ENCODE data around the gene CRIM1.

Gene CRIM1

GRCh38 chr2:36383726-36384125 lies 28.1 kb downstream of the CRIM1 start:
- no peak for DNase-seq (ENCODE audit: low spot score)
- ChIA-PET POLR2A (ENCODE audit: low non-redundant PET) (no interaction called here), CTCF (interaction anchor here (1.6 kb wide), 1 partner anchor 76 kb away, joined by 3 read pairs; no protein-coding TSS in a partner anchor)
- peak overlapping the region; percentile 39; the same call in 1 of the 2 replicates for H3K27ac ChIP-seq
- TF ChIP-seq, protein P1, sequence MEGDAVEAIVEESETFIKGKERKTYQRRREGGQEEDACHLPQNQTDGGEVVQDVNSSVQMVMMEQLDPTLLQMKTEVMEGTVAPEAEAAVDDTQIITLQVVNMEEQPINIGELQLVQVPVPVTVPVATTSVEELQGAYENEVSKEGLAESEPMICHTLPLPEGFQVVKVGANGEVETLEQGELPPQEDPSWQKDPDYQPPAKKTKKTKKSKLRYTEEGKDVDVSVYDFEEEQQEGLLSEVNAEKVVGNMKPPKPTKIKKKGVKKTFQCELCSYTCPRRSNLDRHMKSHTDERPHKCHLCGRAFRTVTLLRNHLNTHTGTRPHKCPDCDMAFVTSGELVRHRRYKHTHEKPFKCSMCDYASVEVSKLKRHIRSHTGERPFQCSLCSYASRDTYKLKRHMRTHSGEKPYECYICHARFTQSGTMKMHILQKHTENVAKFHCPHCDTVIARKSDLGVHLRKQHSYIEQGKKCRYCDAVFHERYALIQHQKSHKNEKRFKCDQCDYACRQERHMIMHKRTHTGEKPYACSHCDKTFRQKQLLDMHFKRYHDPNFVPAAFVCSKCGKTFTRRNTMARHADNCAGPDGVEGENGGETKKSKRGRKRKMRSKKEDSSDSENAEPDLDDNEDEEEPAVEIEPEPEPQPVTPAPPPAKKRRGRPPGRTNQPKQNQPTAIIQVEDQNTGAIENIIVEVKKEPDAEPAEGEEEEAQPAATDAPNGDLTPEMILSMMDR (conservative IDR thresholded peaks at IDR 0.05; ENCODE audit: low read depth) = no peak

DNA sequence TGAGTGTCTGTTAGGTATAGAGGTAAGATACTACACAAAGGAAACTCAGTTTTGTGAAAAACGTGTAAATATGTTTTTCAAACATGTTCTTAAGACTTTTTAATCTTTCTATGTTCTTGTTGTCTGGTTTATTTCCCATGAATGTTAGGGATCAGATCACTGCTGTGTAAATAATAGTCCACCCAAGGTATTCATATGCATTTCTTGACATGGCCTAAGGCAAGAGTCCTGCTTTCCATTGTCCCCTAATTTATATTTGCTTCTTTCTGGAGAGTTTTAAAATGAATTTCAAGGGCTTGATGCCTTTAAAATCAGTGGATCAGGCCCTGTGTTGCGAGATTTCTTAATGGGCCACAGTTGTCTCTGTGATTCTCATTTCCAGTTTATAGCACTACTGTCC lies 28.9 kb downstream of the CRIM1 start:
- peak overlapping the region; percentile 39; the same call in 1 of the 2 replicates for H3K27ac ChIP-seq
- ChIA-PET POLR2A (ENCODE audit: low non-redundant PET) (no interaction called here), CTCF (interaction anchor here (1.6 kb wide), 1 partner anchor 76 kb away, joined by 3 read pairs; no protein-coding TSS in a partner anchor)
- no peak for DNase-seq (ENCODE audit: low spot score)
- TF ChIP-seq, protein P1 (conservative IDR thresholded peaks at IDR 0.05; ENCODE audit: low read depth) = no peak

DNA sequence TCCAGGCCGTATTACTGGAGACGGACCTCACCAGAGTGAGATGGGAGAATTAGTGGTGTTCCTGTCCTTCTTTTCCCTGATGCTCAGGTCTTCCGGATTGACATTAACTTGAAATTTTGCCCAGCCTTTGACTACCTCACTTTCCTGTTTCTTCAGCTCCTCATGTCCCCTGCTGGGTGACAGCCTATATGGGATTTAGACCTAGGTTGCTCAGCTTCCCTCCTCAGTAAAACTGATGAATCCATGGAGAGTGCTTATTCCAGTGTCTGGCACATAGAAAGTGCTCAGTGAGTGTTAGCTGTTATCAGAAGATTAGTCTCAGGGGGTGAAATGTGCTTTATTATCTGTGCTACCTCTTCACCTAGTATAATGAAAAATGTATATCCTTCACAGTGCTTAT lies 30.0 kb downstream of the CRIM1 start:
- TF ChIP-seq, protein P1 (conservative IDR thresholded peaks at IDR 0.05; ENCODE audit: low read depth) = no peak
- CTCF ChIA-PET = no interaction called here
- no peak for DNase-seq (ENCODE audit: low spot score)
- no peak overlapping the region for H3K27ac ChIP-seq
- POLR2A ChIA-PET (ENCODE audit: low non-redundant PET) = no interaction called here

GRCh38 chr2:36387258-36387916 lies 31.8 kb downstream of the CRIM1 start:
- CTCF ChIA-PET = no interaction called here
- TF ChIP-seq, protein P1 (conservative IDR thresholded peaks at IDR 0.05; ENCODE audit: low read depth) = no peak
- no peak for DNase-seq (ENCODE audit: low spot score)
- no peak overlapping the region for H3K27ac ChIP-seq
- POLR2A ChIA-PET (ENCODE audit: low non-redundant PET) = no interaction called here

GRCh38 chr2:36388472-36388871 lies 32.9 kb downstream of the CRIM1 start:
- no peak overlapping the region for H3K27ac ChIP-seq
- POLR2A ChIA-PET (ENCODE audit: low non-redundant PET) = no interaction called here
- CTCF ChIA-PET = no interaction called here
- DNase-seq (ENCODE audit: low spot score) = no peak
- TF ChIP-seq, protein P1 (conservative IDR thresholded peaks at IDR 0.05; ENCODE audit: low read depth) = no peak

DNA sequence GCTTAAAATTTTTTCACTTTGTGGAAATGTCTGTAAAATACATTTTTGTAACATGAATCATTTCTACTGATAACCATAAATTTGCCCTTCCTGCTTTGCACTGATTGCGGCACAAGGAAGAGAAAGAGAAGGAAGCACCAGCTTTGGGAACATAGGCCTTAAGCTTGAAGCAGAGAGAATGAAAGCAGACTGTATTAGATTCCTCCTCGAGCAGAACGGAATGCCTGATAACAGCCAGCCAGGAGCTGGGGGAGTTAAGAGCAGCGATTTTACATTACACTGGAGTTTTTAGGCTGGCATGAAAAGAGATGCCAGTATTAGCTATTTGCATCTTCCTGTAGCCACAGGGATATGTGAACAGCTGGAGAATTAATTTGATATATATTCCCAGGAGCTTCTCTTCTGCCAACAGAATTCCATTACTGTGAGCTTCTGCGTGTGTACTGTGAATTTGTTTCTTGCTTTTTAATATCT lies 33.5 kb downstream of the CRIM1 start:
- ChIA-PET CTCF (no interaction called here), POLR2A (ENCODE audit: low non-redundant PET) (no interaction called here)
- TF ChIP-seq, protein P1 (conservative IDR thresholded peaks at IDR 0.05; ENCODE audit: low read depth) = no peak
- DNase-seq (ENCODE audit: low spot score) = peak; percentile 16
- H3K27ac ChIP-seq = no peak overlapping the region

Data from RWPE1 (cell line).